ENCODE data around the gene FHIT. TPM values are rescaled to one million over a fixed set of nuclear protein-coding genes. Genes with fewer than 3 reads are reported as not detected.

FHIT gene
- total RNA-seq, 1 experiment from 2014 or later = 3.9 TPM

DNA sequence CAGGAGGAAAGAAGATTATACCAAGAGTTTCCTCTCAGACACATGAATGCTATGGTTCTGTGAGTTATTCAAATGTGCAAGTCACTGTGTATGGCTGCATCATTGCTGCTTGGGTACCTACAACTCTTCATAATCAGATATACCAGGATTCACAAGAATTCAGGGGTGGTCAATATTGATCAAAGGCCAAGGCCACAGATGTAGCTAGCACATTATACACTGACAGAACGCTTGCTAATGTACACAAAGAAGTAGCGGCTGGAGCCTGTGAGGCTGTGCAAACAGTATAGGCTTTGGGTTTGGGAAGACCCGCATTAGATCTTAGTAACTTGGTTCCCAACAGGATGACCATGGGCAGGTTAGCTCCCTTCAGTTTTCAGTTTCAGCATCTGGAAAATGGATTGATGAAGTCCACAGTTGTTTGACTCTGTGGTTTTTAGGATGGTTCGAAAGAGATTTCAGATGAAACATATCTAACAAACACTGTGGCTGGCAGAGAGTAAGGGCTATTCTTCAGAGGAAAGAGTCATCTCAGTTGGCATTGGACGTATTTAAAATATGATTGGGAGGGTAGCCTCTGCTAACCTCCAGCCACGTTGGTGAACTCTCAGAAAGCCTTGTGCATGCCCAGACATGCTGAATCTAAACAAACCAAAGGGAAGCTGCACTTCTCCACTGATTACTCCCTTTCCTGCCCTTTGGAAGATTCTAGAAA lies 1452.7 kb downstream of the FHIT start:
- in situ Hi-C loops (cut with HindIII; ENCODE audit: low pct_unique_long_range_greater_than_20kb, low sequenced_read_pairs) = no loop called here

GRCh38 chr3:59797533-59797932 lies 1453.7 kb downstream of the FHIT start:
- DNase-seq (ENCODE audit: low read depth, low spot score) = no peak
- in situ Hi-C loops (cut with HindIII; ENCODE audit: low pct_unique_long_range_greater_than_20kb, low sequenced_read_pairs) = no loop called here

More for the DNA sequence above, 1452.7 kb downstream of the FHIT start:
- no peak for DNase-seq (ENCODE audit: low read depth, low spot score)

DNA sequence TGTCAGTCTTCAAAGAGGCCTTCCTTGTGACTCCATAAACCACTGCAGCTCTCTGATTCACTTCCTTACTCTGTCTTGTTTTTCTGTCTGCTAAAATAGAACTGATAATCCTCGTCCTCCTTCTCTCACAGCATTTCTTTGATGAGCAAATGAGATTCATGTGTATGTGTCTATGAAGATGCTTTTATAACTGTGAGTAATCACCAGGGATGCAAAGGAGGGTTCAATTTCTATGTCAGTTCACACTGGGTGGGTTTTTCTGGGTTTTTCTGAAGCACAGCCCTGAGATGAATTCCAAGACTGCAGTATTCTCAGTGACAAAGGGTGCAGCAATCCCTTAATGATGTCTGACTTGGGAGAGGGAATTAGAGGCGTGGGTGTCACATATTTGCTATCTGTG lies 1454.8 kb downstream of the FHIT start:
- DNase-seq (ENCODE audit: low read depth, low spot score) = no peak
- in situ Hi-C loops (cut with HindIII; ENCODE audit: low pct_unique_long_range_greater_than_20kb, low sequenced_read_pairs) = no loop called here

DNA sequence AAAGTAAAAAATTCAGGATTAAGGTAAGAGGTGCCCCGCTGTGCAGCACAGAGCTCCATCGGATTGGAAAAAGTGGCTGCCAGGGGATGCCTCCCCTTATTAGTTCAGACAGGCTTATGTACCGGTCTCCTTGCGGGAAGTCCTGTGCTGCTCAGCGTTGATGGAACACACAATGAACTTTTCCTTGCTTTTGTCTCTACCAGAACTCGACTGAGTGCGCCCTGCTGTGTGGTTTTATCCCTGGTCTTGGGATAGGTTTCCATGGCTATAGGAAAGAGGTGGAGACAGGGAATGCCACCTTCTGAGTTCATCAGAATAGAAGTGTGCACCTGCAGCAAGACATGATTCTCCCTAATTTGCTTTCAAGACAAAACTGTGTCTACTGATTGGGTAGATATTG lies 1455.5 kb downstream of the FHIT start:
- no peak for DNase-seq (ENCODE audit: low read depth, low spot score)
- in situ Hi-C loops (cut with HindIII; ENCODE audit: low pct_unique_long_range_greater_than_20kb, low sequenced_read_pairs) = no loop called here

GRCh38 chr3:59793976-59794375 lies 1457.3 kb downstream of the FHIT start:
- in situ Hi-C loops (cut with HindIII; ENCODE audit: low pct_unique_long_range_greater_than_20kb, low sequenced_read_pairs) = no loop called here
- DNase-seq (ENCODE audit: low read depth, low spot score) = no peak

DNA sequence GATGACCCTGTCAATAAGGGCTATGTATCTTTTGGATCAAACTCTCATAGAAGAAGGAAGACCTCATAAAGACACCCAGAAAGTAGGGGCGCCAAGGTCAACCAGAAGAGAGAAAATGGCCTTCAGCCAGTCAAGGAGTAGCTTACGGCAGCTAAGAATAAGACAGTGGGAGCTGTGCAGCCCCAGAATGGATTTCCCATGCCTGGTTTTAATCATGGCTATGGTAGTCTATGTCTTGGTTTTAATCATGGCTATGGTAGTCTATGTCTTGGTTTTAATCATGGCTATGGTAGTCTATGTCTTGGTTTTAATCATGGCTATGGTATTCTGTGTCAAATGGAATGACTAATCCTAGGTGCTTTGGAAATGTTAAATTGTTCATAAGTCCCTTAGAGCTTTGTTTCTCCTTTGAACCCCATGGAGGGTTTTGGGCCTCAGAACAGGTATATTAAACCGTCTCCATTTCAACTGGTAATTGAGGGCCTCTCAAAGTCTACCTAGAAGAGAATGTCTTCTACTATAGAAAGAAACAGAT lies 1459.4 kb downstream of the FHIT start:
- no peak for DNase-seq (ENCODE audit: low read depth, low spot score)
- in situ Hi-C loops (cut with HindIII; ENCODE audit: low pct_unique_long_range_greater_than_20kb, low sequenced_read_pairs) = no loop called here

DNA sequence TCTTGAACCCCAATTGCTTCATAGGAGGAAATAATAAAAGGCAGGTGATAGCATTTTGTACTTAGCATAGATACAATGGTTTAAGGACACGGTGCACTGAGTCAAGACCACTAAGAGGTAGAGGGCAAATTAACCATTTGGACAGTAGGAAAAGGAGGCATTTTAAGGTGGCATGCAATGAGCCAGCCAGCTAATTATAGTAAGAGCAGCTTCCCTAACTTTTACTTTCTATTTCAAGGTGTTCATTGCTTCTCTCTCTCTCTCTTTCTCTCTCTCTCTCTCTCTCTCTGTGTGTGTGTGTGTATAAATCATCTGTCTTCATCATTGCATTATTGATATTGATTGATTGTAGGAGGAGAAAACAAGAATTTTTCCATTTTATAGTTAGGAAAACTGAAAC lies 1461.0 kb downstream of the FHIT start:
- in situ Hi-C loops (cut with HindIII; ENCODE audit: low pct_unique_long_range_greater_than_20kb, low sequenced_read_pairs) = no loop called here
- DNase-seq (ENCODE audit: low read depth, low spot score) = no peak

DNA sequence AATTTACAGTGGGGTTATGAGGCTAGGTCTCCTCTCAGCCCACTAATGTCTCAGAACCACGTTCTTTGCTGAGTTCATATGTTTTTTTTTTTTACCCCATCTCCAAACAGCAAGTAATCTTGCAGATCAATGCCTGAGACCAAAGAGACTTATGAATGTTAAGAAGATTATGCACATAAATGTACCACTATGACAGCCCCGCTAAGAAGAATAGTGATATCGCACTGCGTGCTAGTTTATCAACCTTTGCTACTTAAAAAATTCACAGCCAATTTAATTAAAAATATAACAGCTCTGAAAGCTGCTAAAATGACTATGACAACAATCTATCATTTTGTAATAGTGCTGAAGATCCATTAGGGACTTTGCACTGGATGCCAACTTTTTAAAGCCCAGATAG lies 1462.5 kb downstream of the FHIT start:
- no peak for DNase-seq (ENCODE audit: low read depth, low spot score)
- in situ Hi-C loops (cut with HindIII; ENCODE audit: low pct_unique_long_range_greater_than_20kb, low sequenced_read_pairs) = no loop called here

GRCh38 chr3:59788133-59788532 lies 1463.1 kb downstream of the FHIT start:
- in situ Hi-C loops (cut with HindIII; ENCODE audit: low pct_unique_long_range_greater_than_20kb, low sequenced_read_pairs) = no loop called here
- DNase-seq (ENCODE audit: low read depth, low spot score) = no peak

- DNase-seq (ENCODE audit: low read depth, low spot score) = no peak
- in situ Hi-C loops (cut with HindIII; ENCODE audit: low pct_unique_long_range_greater_than_20kb, low sequenced_read_pairs) = no loop called here
These were observed 1464.9 kb downstream of the FHIT start for GRCh38 chr3:59786374-59786773.

DNA sequence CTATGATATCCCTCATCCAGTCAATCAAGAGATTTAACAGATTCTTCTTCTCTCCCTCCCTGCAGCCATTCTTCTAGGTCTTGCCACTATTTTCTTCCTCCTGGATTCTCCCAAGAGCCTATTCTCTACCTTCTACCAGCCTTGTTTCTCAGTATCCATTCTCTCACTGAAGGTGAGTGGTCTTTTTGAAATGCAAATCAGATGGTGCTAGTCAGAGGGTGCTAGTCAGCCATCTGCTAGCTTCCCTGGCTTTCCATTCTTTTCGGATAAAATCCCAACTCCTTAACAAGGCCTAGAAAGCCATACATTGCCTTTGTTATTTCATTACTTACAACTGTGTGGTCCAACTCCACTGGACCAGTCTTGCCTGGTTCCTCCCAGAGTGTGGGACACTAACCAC lies 1467.1 kb downstream of the FHIT start:
- in situ Hi-C loops (cut with HindIII; ENCODE audit: low pct_unique_long_range_greater_than_20kb, low sequenced_read_pairs) = no loop called here
- DNase-seq (ENCODE audit: low read depth, low spot score) = no peak

- no peak for DNase-seq (ENCODE audit: low read depth, low spot score)
- in situ Hi-C loops (cut with HindIII; ENCODE audit: low pct_unique_long_range_greater_than_20kb, low sequenced_read_pairs) = no loop called here
These were observed 1467.7 kb downstream of the FHIT start for GRCh38 chr3:59783468-59783988.

DNA sequence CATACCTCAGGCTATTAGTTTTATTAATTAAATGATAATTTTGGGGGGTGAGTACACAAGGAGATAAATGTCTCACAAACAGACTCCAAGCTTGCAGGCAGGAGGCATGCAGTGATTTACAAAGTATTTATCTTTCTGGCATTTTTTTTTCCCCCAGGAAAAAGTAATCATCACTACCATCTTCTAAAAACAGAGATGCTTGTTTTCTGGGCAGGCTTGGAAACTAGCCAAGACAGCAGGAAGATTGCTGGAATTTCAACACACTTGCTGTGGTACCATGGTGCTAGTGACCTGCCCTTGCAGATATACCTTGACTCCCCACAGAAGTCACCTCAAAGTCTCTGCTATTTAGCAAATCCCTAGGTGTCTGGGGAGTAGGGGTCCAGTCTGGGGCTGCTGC lies 1468.6 kb downstream of the FHIT start:
- in situ Hi-C loops (cut with HindIII; ENCODE audit: low pct_unique_long_range_greater_than_20kb, low sequenced_read_pairs) = no loop called here
- DNase-seq (ENCODE audit: low read depth, low spot score) = no peak

DNA sequence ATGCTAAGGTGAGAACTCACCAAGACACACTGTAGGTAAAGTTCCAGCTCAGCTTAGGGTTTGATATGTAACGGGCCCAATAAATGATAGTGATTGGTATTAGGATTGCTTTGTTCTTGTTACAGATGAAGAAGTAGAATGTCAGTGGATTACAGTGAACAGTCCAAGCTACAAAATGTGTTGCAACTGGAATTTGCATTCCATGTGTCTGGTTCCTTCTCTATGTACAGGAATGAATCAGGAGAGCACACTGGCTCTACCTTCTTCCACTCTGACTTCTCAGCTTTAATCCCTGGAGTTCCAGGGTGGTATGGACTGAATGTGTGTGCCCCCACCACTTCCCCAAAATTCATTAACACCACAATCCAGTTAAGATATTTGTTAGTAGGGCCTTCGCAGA lies 1471.0 kb downstream of the FHIT start:
- DNase-seq (ENCODE audit: low read depth, low spot score) = no peak
- in situ Hi-C loops (cut with HindIII; ENCODE audit: low pct_unique_long_range_greater_than_20kb, low sequenced_read_pairs) = no loop called here

- DNase-seq (ENCODE audit: low read depth, low spot score) = no peak
- in situ Hi-C loops (cut with HindIII; ENCODE audit: low pct_unique_long_range_greater_than_20kb, low sequenced_read_pairs) = no loop called here
These were observed 1472.0 kb downstream of the FHIT start for GRCh38 chr3:59779260-59779659.

DNA sequence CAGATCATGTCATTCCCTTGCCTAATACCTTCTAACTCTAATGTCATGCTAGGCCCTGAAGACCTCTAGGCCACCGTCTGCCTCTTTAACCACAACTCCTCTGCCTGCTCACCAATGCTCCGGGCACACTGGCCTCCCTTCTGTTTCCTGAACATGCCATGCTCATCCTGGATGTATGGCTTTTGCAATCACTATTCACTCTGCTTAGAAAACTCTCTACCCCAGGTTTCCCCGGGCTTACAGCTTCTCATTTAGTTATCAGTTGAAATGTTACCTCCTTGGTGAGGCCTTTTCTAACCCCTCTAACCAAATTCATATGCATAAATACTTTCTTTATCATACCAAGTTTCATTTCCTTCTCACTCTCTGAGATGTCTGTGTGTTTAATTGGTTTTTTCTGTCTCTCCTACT lies 1473.6 kb downstream of the FHIT start:
- in situ Hi-C loops (cut with HindIII; ENCODE audit: low pct_unique_long_range_greater_than_20kb, low sequenced_read_pairs) = no loop called here
- DNase-seq (ENCODE audit: low read depth, low spot score) = no peak

- in situ Hi-C loops (cut with HindIII; ENCODE audit: low pct_unique_long_range_greater_than_20kb, low sequenced_read_pairs) = no loop called here
- no peak for DNase-seq (ENCODE audit: low read depth, low spot score)
These were observed 1474.2 kb downstream of the FHIT start for GRCh38 chr3:59777066-59777465.

GRCh38 chr3:59775761-59776325 lies 1475.4 kb downstream of the FHIT start:
- in situ Hi-C loops (cut with HindIII; ENCODE audit: low pct_unique_long_range_greater_than_20kb, low sequenced_read_pairs) = no loop called here
- no peak for DNase-seq (ENCODE audit: low read depth, low spot score)

DNA sequence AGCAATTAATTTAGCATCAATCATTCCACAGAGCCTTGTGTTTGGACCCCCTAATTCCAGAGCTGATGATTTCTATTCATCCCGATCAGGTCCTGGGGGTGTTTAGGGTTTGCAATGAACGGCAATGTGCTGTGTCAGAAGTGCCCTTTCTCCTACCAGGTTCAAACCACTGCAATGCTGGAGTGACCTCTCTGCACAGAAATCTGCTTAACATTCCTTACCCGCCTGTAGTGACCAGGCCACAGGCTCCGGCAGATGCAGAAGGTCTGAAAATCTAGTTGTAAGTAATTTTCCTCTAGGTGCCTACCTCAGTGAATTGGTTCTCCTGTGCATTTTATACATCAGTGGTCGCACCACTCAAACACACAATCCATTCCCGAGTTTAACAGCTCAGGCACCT lies 1476.1 kb downstream of the FHIT start:
- no peak for DNase-seq (ENCODE audit: low read depth, low spot score)
- in situ Hi-C loops (cut with HindIII; ENCODE audit: low pct_unique_long_range_greater_than_20kb, low sequenced_read_pairs) = no loop called here
